HEK293T (cell line): Measurements from ENCODE around the gene C17orf114.

Experiments used
- BHLHE40 ChIP-seq: fragments of 450-650 bp; IDR thresholded peaks from 2 replicates; pipeline ENCODE4 v1.6.1; 2016; ENCODE audit warnings: mild to moderate bottlenecking, moderate library complexity, borderline replicate concordance
- CTBP1 ChIP-seq: fragments of 450-650 bp; IDR thresholded peaks from 2 replicates; pipeline ENCODE4 v1.6.1; 2016; ENCODE audit warnings: borderline replicate concordance
- ELF4 ChIP-seq: fragments of 450-650 bp; IDR thresholded peaks from 2 replicates; pipeline ENCODE4 v1.6.1; 2017; ENCODE audit warnings: antibody characterized with exemption
- L3MBTL2 ChIP-seq: fragments of 450-650 bp; conservative IDR thresholded peaks from 2 replicates; pipeline ENCODE4 v1.6.1; 2016; ENCODE audit warnings: mild to moderate bottlenecking
- SP1 ChIP-seq: fragments of 450-650 bp; IDR thresholded peaks from 2 replicates; pipeline ENCODE4 v1.6.1; 2017

- no peak for TF ChIP-seq BHLHE40
- no peak for TF ChIP-seq L3MBTL2
- TF ChIP-seq SP1 = no peak
- TF ChIP-seq ELF4 = no peak
- TF ChIP-seq CTBP1 = no peak
Observed at GRCh38 chr17:4789701-4789950, 12.5 kb downstream of the C17orf114 start.
